ENCODE data around the gene INF2.

INF2 gene

GRCh38 chr14:104700747-104701217 lies 11.4 kb downstream of the INF2 start:
- no peak for DNase-seq (ENCODE audit: extremely low read depth in 1 of 2, low read depth in 1 of 2)

DNA sequence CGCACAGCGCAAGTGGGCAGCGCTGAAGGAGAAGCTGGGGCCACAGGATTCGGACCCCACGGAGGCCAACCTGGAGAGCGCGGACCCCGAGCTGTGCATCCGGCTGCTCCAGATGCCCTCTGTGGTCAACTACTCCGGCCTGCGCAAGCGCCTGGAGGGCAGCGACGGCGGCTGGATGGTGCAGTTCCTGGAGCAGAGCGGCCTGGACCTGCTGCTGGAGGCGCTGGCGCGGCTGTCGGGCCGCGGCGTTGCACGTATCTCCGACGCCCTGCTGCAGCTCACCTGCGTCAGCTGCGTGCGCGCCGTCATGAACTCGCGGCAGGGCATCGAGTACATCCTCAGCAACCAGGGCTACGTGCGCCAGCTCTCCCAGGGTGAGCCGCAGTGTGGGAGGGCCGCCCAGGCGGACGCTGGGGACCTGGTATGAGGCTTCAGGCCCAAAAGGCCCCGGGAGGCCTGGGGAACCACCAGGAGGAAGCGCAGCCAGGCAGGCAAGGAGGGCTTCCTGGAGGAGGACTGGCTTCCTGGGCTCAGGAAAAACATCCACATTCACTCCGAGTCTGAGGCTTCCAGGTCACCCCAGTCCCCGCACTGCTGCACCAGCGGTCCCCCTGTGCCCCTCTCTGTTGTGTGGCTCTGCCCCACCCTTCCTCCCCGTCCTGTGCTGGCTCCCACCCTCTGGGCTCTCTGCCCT lies 12.1 kb downstream of the INF2 start:
- no peak for DNase-seq (ENCODE audit: extremely low read depth in 1 of 2, low read depth in 1 of 2)

GRCh38 chr14:104702106-104702505 lies 12.7 kb downstream of the INF2 start:
- no peak for DNase-seq (ENCODE audit: extremely low read depth in 1 of 2, low read depth in 1 of 2)

- no peak for DNase-seq (ENCODE audit: extremely low read depth in 1 of 2, low read depth in 1 of 2)
Observed at GRCh38 chr14:104702673-104703072, 13.3 kb downstream of the INF2 start.

- no peak for DNase-seq (ENCODE audit: extremely low read depth in 1 of 2, low read depth in 1 of 2)
Observed at GRCh38 chr14:104703269-104703668, 13.9 kb downstream of the INF2 start.

- DNase-seq (ENCODE audit: extremely low read depth in 1 of 2, low read depth in 1 of 2) = no peak
Observed at GRCh38 chr14:104704252-104704651, 14.8 kb downstream of the INF2 start.

DNA sequence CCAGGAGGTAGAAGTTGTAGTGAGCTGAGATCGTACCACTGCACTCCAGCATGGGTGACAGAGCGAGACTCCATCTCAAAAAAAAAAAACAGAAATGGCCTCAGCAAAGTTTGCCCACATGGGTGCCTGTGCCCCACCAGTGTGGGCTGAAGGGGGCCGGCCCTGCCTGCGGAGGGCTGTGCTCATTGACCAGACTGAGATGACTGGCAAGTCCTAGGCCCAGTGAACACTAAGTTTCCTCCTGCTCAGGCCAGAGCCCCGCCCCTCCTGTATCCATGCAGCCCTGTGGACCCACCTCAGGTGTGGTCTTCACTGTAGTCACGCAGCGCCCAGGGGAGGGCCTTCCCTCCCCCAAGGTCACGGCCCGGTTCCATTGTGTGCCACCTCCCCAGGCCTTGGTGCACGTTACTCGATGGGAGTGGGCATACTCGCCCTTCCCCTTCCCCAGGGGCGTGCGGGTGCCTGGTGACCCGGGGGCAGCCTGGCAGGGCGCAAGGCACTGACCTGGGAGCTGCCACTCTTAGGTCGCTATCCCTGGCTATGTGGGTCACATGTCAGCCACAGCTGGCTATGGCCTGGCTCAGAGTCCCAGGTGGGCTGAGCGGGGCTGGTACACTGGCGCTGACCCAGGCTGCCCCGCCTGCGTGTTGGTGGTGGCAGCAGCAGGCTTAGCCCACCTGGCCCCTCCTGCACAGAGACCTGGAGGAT lies 16.1 kb downstream of the INF2 start:
- DNase-seq (ENCODE audit: extremely low read depth in 1 of 2, low read depth in 1 of 2) = no peak

- DNase-seq (ENCODE audit: extremely low read depth in 1 of 2, low read depth in 1 of 2) = no peak
Observed at GRCh38 chr14:104706733-104707607, 17.6 kb downstream of the INF2 start.

DNA sequence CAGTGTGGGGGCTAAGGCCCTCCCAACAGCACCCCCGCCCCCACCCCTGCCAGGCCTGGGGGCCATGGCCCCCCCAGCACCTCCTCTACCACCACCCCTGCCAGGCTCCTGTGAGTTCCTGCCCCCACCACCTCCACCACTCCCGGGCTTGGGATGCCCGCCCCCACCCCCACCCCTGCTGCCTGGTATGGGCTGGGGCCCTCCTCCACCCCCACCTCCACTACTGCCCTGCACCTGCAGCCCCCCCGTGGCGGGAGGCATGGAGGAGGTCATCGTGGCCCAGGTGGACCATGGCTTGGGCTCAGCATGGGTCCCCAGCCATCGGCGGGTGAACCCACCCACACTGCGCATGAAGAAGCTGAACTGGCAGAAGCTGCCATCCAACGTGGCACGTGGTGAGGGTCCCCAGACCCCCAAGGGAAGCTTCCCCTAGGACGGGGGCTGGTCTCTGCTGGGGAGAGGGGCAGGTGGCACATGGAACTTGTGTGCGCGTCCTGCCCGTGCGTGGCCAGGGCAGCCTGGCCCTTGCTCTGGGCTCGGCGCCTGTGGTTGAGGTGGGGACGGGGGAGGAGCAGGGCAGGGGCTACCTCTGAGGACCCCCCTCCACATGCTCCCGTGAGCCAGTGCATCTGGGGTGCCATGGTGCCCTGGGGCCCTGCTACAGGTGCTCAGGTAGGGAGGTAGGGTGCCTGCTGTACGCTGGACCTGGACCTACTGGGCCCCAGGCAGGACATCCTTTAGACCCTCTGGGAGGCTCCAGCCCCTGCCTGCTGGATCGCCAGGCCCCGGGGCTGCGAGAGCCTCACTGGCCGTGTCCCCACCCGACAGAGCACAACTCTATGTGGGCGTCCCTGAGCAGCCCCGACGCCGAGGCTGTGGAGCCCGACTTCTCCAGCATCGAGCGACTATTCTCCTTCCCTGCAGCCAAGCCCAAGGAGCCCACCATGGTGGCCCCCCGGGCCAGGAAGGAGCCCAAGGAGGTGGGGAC lies 18.5 kb downstream of the INF2 start:
- no peak for DNase-seq (ENCODE audit: extremely low read depth in 1 of 2, low read depth in 1 of 2)

DNA sequence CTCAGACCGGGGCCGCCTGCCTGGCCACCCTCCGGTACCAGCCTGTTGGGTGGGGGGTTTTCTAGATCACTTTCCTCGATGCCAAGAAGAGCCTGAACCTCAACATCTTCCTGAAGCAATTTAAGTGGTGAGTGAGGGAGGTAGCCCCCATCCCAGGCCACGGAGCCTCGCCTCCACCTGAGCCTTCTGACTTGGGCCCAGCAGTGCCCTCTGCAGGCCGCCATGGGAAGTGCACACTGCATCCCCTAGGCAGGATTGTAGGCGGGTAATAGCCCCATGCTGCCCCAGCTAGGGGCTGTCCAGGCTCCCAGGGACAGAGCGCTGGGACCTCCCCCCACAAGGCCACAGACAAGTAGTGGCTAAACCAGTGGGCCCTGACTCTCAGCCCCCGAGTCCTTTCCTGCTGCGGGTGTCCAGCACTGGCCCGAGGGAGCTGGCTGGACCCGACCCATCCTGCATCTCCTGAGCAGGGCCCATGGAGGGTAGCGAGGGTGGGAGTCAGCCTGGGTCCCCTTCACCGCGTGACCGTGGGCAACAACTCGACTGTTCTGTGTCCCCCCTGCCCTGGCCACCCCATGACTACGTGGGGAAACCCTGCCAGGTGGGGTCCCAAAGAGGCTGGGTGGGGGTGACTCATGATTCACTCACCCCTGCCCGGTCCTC lies 19.3 kb downstream of the INF2 start:
- peak in 1 of 2 donors; percentile 35 for DNase-seq (ENCODE audit: extremely low read depth in 1 of 2, low read depth in 1 of 2)

DNA sequence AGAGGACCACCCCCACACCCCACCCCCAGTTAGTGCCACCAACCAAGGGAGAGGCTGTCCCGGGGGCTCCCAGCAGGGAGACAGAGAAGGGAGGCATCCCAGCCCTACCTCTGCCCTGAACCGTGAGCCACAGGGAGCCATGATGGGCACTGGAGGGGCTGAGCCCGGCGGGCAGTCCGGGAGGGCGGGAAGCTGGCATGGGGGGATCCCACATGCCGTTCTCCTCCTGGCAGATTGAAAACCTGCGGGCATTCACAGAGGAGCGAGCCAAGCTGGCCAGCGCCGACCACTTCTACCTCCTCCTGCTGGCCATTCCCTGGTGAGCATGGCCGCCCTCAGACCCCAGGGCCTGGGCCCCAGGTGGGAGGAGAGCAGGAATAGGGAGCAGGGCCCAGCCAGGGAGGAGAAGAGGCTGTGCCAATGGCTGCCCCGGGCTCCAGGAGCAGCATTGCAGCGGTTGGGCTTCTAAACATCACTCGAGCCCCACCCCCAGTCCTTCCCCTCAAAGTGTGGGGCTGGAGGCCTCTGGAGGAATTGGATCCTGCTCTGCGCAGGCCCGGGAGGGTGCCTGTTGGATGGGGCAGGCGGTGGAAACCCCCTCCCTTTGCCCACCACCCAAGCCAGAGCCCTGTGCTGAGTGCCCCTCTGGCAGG lies 20.1 kb downstream of the INF2 start:
- DNase-seq (ENCODE audit: extremely low read depth in 1 of 2, low read depth in 1 of 2) = no peak

- DNase-seq (ENCODE audit: extremely low read depth in 1 of 2, low read depth in 1 of 2) = no peak
Observed at GRCh38 chr14:104710071-104710735, 20.8 kb downstream of the INF2 start.

GRCh38 chr14:104712881-104713734 lies 23.7 kb downstream of the INF2 start:
- DNase-seq (ENCODE audit: extremely low read depth in 1 of 2, low read depth in 1 of 2) = no peak

DNA sequence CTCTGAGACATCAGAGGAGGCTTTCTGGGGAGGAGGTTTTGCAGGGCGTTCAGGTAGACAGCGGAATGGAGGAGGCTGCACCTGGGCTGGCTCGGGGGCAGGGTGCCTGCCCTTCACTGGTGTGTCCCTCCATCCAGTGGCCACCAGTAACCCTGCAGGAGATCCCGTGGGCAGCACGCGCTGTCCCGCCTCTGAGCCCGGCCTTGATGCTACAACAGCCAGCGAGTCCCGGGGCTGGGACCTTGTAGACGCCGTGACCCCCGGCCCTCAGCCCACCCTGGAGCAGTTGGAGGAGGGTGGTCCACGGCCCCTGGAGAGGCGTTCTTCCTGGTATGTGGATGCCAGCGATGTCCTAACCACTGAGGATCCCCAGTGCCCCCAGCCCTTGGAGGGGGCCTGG lies 24.6 kb downstream of the INF2 start:
- DNase-seq (ENCODE audit: extremely low read depth in 1 of 2, low read depth in 1 of 2) = no peak

DNA sequence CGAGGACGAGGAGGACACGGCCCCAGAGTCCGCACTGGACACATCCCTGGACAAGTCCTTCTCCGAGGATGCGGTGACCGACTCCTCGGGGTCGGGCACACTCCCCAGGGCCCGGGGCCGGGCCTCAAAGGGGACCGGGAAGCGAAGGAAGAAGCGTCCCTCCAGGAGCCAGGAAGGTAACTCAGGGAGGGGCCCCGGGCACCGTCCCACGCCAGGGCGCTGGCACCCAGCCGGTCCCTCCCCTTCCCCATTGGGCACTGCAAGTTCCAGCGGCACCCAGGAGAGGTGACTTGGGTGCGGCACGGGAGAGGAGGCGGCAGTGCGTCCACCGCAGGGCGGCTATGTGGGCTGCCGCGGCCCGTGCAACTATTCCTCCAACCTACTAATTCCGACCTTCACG lies 25.3 kb downstream of the INF2 start:
- no peak for DNase-seq (ENCODE audit: extremely low read depth in 1 of 2, low read depth in 1 of 2)

GRCh38 chr14:104715416-104715815 lies 26.0 kb downstream of the INF2 start:
- DNase-seq (ENCODE audit: extremely low read depth in 1 of 2, low read depth in 1 of 2) = no peak

DNA sequence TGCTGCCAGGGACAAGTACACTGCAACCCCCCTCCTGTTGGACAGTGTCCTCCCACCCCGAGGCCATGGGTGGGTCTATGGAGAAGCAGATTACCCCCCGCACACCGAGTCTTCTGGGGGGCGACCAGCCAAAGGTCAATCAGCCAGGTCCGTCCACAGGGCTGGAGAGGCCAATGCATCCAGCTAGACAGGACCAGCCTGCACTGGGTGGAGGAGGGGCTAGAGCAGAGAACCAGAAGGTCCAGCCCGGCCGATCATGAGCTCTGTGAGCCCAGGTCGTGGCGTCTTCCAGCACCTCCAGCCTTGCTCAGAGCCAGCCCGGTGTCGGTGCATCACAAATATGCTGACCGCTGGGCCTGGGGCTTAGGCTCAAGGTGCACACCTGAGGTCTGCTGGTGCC lies 26.5 kb downstream of the INF2 start:
- DNase-seq (ENCODE audit: extremely low read depth in 1 of 2, low read depth in 1 of 2) = no peak

- DNase-seq (ENCODE audit: extremely low read depth in 1 of 2, low read depth in 1 of 2) = no peak
Observed at GRCh38 chr14:104717137-104717536, 27.7 kb downstream of the INF2 start.

Data from stimulated activated CD8-positive, alpha-beta memory T cell treated with anti-CD3 and anti-CD28 coated beads, Interleukin-7, amount 100 ng/mL, for 48 hours (primary cell).